Lower leg skin (tissue), 3 donors: ENCODE data around the gene PHB1.

Experiments
- POLR2A ChIP-seq, 2 donors: fragments of 450-650 bp; IDR thresholded peaks; one replicate each; pipeline ENCODE4 v1.6.1; 2016 to 2017; ENCODE audit warnings: antibody characterized with exemption in 2 of 2, mild to moderate bottlenecking in 1 of 2, moderate library complexity in 1 of 2
- TF ChIP-seq, protein P1 (sequence below), 3 donors: fragments of 450-650 bp; IDR thresholded peaks; one replicate each; pipeline ENCODE4 v1.5.1; 2016; ENCODE audit warnings: antibody characterized with exemption in 3 of 3, mild to moderate bottlenecking in 3 of 3, moderate library complexity in 2 of 3

DNA sequence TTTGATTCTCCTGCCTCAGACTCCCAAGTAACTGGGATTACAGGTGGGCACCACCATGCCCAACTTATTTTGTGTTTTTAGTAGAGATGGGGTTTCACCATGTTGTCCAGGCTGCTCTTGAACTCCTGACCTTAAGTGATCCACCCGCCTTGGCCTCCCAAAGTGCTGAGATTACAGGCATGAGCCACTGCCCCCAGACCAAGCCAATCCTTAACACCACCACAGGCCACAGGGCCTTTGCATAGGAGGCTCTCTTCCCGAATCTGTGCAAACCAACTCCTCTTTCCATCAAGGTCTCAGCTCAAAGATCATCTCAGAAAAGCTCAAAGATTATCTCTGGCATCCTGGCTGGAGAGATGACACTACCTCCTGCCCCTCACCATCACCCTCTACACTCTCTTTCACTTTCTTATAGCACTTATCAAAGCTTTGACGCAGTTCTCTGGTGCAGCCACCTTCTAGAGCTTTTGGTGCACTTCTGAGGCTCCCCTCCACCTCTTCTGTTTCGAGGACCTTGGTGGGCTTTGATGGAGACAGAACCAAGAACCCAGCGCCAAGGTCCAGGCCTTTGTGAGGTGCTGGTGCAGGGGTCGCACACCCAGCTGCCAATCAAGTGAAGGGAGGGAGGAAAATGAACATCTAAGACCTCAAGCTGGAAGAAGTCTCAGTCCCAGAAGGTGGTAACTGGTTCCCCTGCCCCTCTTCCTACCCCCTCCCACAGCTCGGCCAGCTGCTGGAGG is 23.2 kb upstream of the PHB1 start:
- TF ChIP-seq, protein P1, sequence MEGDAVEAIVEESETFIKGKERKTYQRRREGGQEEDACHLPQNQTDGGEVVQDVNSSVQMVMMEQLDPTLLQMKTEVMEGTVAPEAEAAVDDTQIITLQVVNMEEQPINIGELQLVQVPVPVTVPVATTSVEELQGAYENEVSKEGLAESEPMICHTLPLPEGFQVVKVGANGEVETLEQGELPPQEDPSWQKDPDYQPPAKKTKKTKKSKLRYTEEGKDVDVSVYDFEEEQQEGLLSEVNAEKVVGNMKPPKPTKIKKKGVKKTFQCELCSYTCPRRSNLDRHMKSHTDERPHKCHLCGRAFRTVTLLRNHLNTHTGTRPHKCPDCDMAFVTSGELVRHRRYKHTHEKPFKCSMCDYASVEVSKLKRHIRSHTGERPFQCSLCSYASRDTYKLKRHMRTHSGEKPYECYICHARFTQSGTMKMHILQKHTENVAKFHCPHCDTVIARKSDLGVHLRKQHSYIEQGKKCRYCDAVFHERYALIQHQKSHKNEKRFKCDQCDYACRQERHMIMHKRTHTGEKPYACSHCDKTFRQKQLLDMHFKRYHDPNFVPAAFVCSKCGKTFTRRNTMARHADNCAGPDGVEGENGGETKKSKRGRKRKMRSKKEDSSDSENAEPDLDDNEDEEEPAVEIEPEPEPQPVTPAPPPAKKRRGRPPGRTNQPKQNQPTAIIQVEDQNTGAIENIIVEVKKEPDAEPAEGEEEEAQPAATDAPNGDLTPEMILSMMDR (IDR thresholded peaks at IDR 0.05): no peak
- no peak for TF ChIP-seq POLR2A (IDR thresholded peaks at IDR 0.05)
